H7 (cell line): Measurements from ENCODE around the gene PARD3. TPM values are rescaled to one million over a fixed set of nuclear protein-coding genes. Genes with fewer than 3 reads are reported as not detected.

Experiments
- DNase-seq: peaks from one replicate; pipeline ENCODE4 v3.0.0; 2012
- H3K27me3 ChIP-seq: 2 replicates; pipeline ENCODE4 v1.6.0; 2011; ENCODE audit warnings: mild to moderate bottlenecking, low read length; ENCODE audit not compliant: control insufficient read depth, insufficient read depth
- H3K36me3 ChIP-seq: replicated peaks from 2 replicates; pipeline ENCODE4 v1.5.1; 2011; ENCODE audit warnings: low read length; ENCODE audit not compliant: control insufficient read depth, insufficient read depth
- H3K4me3 ChIP-seq: 2 replicates; pipeline ENCODE4 v1.5.1; 2011; ENCODE audit warnings: low read depth, mild to moderate bottlenecking, control low read depth, low read length, moderate library complexity; ENCODE audit not compliant: insufficient read depth
- total RNA-seq: library from RNA; depleted of rRNA; stranded (reverse); fragments of >200 nt; shearing (Covaris generic); gene quantifications from 2 replicates; pipeline ENCODE4 v1.2.3, GENCODE V29; 2014

PARD3 gene
- total RNA-seq, 1 experiment from 2014 or later = 51.1 TPM

GRCh38 chr10:34109495-34109894 is 705.6 kb downstream of the PARD3 start:
- no peak overlapping the region for H3K4me3 ChIP-seq

GRCh38 chr10:34107626-34108516 is 707.2 kb downstream of the PARD3 start:
- DNase-seq = no peak
- no peak overlapping the region for H3K4me3 ChIP-seq
- no peaks in the 10 kb centered on the region for H3K27me3 ChIP-seq
- H3K36me3 ChIP-seq = no peaks in the 10 kb centered on the region

More at GRCh38 chr10:34109495-34109894, 705.6 kb downstream of the PARD3 start:
- Histone ChIP-seq H3K36me3 (no peaks in the 10 kb centered on the region), H3K27me3 (no peaks in the 10 kb centered on the region)
- no peak for DNase-seq

GRCh38 chr10:34106356-34106885 is 708.7 kb downstream of the PARD3 start:
- no peaks in the 10 kb centered on the region for H3K36me3 ChIP-seq
- H3K27me3 ChIP-seq = no peaks in the 10 kb centered on the region
- no peak for DNase-seq
- no peak overlapping the region for H3K4me3 ChIP-seq

DNA sequence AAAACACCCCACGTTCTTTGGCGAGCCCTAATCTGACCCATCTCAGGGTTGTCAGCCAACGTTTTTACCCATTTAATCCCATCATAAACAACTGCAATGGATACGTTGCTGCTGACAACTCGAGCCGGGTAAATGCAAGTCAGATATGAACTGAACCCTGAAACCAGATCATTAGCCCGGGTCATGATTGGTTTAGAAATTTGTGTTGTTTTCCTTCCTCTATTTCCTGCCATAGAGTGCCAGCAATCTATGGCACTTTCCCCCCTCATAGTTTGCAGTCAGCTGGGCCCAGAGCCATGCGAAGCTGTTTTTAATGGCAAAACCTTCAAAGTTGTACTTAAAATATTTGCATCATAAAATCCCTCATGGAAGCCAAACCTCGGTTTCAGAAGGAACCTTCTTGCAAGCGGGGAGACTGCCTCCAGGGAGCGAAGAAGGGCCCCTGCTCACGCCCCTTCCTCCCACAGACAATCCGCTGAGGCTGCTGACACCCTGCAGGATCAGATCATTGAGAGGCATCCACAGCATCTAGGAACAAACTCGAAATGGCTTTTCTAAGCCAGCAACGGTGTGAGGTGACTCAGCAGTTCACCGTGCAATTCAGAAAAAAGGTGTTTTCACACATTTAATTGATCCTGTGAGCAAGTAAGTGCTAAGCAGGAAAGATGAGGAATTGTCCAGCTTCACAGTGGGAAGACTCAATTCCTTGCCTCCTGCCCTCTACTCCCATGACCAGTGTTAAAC is 710.1 kb downstream of the PARD3 start:
- no peak overlapping the region for H3K4me3 ChIP-seq
- peak; percentile 49 for DNase-seq
- no peaks in the 10 kb centered on the region for H3K36me3 ChIP-seq
- no peaks in the 10 kb centered on the region for H3K27me3 ChIP-seq

GRCh38 chr10:34102893-34103506 is 712.1 kb downstream of the PARD3 start:
- no peak for DNase-seq
- H3K27me3 ChIP-seq = no peaks in the 10 kb centered on the region
- no peaks in the 10 kb centered on the region for H3K36me3 ChIP-seq
- H3K4me3 ChIP-seq = no peak overlapping the region

- DNase-seq = no peak
- Histone ChIP-seq H3K27me3 (no peaks in the 10 kb centered on the region), H3K4me3 (no peak overlapping the region), H3K36me3 (no peaks in the 10 kb centered on the region)
These were observed 712.8 kb downstream of the PARD3 start for GRCh38 chr10:34102237-34102673.

GRCh38 chr10:34101001-34101400 is 714.1 kb downstream of the PARD3 start:
- H3K36me3 ChIP-seq = no peaks in the 10 kb centered on the region
- no peak for DNase-seq

GRCh38 chr10:34098821-34099567 is 716.1 kb downstream of the PARD3 start:
- H3K36me3 ChIP-seq = no peaks in the 10 kb centered on the region
- no peaks in the 10 kb centered on the region for H3K27me3 ChIP-seq
- no peak for DNase-seq
- H3K4me3 ChIP-seq = no peak overlapping the region

More at GRCh38 chr10:34101001-34101400, 714.1 kb downstream of the PARD3 start:
- H3K27me3 ChIP-seq = no peaks in the 10 kb centered on the region
- H3K4me3 ChIP-seq = no peak overlapping the region

DNA sequence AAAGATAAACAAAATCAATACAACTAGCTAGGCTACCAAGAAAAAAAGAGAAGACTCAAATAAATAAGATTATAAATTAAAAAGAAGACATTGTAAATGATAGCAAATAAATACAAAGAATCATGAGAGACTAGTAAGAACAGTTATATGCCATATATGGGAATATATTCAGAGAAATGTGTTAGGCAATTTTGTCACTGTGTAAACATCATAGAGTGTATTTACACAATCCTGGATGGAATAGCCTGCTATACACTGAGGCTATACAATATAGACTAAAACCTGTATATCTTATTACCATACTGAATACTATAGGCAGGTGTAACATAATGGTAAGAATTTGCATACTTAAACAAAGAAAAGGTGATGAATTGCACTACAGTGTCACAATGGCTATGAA is 717.4 kb downstream of the PARD3 start:
- H3K27me3 ChIP-seq = no peaks in the 10 kb centered on the region
- H3K36me3 ChIP-seq = no peaks in the 10 kb centered on the region
- DNase-seq = no peak

GRCh38 chr10:34094961-34095360 is 720.1 kb downstream of the PARD3 start:
- Histone ChIP-seq H3K27me3 (no peaks in the 10 kb centered on the region), H3K36me3 (no peaks in the 10 kb centered on the region), H3K4me3 (no peak overlapping the region)
- DNase-seq = no peak

More for the DNA sequence above, 717.4 kb downstream of the PARD3 start:
- no peak overlapping the region for H3K4me3 ChIP-seq

DNA sequence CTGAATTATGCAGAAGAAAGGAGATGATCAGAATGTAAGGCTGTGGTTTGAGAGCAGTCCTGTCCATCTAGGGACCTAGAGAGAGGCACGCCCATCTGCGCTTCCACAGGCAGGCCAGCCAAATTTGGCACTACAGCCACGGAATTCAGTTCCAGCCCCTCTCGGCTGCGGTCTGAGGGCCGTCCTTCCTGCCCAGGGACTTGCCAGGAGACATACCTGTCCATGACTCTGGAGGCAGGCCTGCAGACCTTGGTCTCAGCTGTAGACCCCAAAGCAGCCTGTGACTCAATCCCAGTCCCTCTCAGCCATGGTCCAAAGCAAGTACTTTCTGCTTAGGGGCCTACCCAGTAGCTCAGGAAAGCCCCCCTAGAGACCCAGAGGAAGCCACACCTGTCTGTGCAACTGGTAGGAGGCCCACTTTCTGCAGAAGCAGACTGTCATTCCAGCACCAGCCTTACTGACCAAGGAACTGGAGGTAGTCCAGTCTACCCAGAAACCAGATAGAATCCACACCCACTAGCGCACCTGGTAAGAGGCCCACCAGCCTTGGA is 720.9 kb downstream of the PARD3 start:
- Histone ChIP-seq H3K36me3 (no peaks in the 10 kb centered on the region), H3K4me3 (no peak overlapping the region), H3K27me3 (no peaks in the 10 kb centered on the region)
- DNase-seq = no peak

GRCh38 chr10:34092891-34093290 is 722.2 kb downstream of the PARD3 start:
- no peaks in the 10 kb centered on the region for H3K27me3 ChIP-seq
- DNase-seq = no peak
- no peak overlapping the region for H3K4me3 ChIP-seq
- H3K36me3 ChIP-seq = no peaks in the 10 kb centered on the region

GRCh38 chr10:34091635-34092195 is 723.4 kb downstream of the PARD3 start:
- no peak for DNase-seq
- Histone ChIP-seq H3K36me3 (no peaks in the 10 kb centered on the region), H3K4me3 (no peak overlapping the region), H3K27me3 (no peaks in the 10 kb centered on the region)
